GM12891 (cell line): ENCODE results near the gene ROBO2.

Source experiments
- DNase-seq: peaks from one replicate; pipeline ENCODE4 v3.0.0; 2011; ENCODE audit warnings: low spot score; ENCODE audit not compliant: insufficient read length
- FAIRE-seq: peaks from 2 replicates; lab custom pipeline; 2011; peaks lifted over from hg19 to GRCh38; lab: Jason Lieb, UNC
- PAX5 ChIP-seq: IDR thresholded peaks from 2 replicates; pipeline ENCODE4 v1.6.1; 2011; ENCODE audit warnings: low read length, moderate library complexity, mild to moderate bottlenecking; ENCODE audit not compliant: insufficient read depth, severe bottlenecking
- POLR2A ChIP-seq: IDR thresholded peaks from 2 replicates; pipeline ENCODE4 v1.6.1; 2011; ENCODE audit warnings: low read depth, low read length, control low read depth
- POLR2AphosphoS5 ChIP-seq: IDR thresholded peaks from 2 replicates; pipeline ENCODE4 v1.6.1; 2011; ENCODE audit warnings: low read depth, low read length, control low read depth
- POU2F2 ChIP-seq: IDR thresholded peaks from 2 replicates; pipeline ENCODE4 v1.6.1; 2011; ENCODE audit warnings: low read depth, mild to moderate bottlenecking, control low read depth, low read length, moderate library complexity
- SPI1 ChIP-seq: IDR thresholded peaks from 2 replicates; pipeline ENCODE4 v1.6.1; 2011; ENCODE audit warnings: low read depth, low read length, control low read depth
- TAF1 ChIP-seq: IDR thresholded peaks from 2 replicates; pipeline ENCODE4 v1.6.1; 2011; ENCODE audit warnings: low read depth, low read length, control low read depth

ROBO2 gene

DNA sequence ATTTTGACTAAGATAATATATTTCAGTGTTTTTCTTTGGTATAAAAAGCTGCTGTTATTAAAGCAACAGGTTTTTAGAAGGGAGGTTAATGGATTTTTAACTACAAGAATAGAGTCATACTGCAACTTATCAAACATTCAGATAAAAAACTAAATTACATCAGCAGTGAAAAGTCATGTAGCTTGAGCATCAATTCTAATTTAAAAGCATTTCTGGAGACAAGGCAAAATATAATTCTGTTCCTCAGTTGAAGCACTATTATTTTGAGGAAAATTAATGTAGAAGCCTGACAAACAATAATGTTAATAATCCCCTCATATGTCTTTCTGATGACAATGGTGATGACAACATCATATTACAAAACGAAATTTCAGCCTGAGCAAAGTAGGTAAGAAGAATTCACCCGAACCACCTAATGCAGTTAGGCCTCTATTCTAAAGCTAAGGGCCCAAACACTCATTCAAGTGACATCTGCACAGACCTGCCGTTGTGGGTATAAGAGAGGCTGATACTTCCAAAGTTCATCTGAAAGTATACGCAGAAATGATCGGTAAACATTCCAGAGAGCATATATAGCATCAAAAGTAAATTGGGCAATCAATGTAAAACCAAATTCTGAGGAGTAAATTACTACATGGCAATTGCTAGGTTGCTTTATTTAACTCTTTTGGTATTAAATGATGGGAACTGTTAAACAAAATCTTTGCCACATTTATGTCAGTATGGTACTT lies 12.8 kb upstream of the ROBO2 start:
- no peak for FAIRE-seq
- no peak for DNase-seq
- no peak for TF ChIP-seq POLR2AphosphoS5
- TF ChIP-seq TAF1, result no peak
- no peak for TF ChIP-seq POU2F2
- no peak for TF ChIP-seq PAX5
- no peak for TF ChIP-seq POLR2A
- no peak for TF ChIP-seq SPI1

DNA sequence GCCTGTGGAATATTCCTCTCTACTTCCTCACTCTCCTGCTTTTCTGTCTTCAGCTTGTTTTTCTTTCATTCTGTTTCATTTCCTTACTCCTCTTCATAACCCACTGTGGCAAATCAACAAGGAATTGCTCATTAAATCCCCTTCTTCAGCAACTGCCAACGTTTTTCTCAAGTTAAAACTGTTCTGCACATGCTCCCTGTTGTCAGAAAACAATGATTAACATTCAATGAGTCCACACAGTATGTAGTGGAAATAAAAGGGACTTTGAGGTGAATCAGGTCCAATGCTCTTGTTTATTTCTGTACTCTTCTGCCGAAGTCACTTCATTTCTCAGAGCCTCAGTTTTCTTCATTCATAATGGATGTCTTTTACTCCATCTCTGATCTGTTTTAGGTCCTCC lies 11.9 kb upstream of the ROBO2 start:
- TF ChIP-seq POLR2AphosphoS5 (no peak), SPI1 (no peak), POLR2A (no peak), TAF1 (no peak), PAX5 (no peak), POU2F2 (no peak)
- FAIRE-seq, result no peak
- no peak for DNase-seq

DNA sequence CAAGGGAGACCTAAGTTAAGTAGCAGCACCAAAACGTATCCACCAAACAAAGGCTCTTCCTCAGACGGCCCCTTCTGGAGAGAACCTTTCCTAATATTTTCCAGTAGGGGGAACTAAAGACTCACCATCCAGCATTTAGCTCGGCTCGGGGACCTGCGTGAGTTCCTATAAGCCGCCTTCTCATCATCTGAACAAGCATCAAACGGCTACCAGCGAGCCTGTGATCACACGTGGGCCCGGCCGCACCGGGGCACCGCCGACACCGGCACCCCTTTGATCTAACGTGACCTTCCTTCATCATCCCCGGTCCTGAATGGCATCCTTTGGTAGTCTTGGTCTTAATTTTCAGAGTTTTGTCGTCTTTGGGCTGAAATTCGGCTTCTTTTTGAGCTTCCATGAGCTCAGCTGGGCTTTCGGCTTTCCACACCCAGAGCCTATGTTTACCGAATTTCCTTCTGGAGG lies 1.4 kb upstream of the ROBO2 start:
- no peak for FAIRE-seq
- no peak for DNase-seq
- TF ChIP-seq SPI1 (no peak), POU2F2 (no peak), POLR2A (no peak), POLR2AphosphoS5 (no peak), TAF1 (no peak), PAX5 (no peak)

DNA sequence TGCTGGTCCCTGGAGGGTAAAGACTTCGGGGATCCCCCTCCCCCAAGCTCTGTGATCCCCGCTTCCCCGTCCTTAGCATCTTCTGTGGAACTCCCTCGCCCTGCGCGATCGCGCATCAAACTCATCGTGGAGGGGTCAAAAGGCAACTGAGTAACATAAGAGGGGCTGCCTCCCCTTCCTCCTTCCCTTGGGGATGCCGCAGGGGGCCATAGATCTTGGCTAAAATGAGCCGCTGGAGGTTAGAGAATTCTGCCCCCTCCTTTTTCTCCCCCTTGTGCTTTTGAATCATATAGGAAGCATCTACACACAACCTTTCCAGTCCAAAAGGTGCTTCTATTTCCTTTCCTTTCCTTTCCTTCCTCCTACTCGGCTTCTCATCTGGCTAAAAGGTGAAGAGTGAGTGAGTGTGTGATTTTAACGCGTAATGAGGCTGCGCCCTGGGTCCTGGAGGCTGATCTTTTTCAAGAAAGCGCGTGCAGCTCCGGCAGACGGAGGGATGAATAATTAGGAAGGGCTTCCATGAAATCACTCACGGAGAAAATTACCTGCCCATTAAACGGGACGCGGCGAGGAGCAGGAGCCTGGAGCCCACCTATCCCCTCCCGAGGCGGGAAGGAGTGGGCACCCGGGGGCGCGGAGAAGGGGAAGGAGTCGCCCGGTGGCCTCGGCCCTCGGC lies 831 bp upstream of the ROBO2 start:
- TF ChIP-seq TAF1, result no peak
- TF ChIP-seq POU2F2, result no peak
- no peak for TF ChIP-seq POLR2A
- no peak for TF ChIP-seq PAX5
- TF ChIP-seq POLR2AphosphoS5, result no peak
- no peak for TF ChIP-seq SPI1
- FAIRE-seq (no peak), DNase-seq (no peak)

DNA sequence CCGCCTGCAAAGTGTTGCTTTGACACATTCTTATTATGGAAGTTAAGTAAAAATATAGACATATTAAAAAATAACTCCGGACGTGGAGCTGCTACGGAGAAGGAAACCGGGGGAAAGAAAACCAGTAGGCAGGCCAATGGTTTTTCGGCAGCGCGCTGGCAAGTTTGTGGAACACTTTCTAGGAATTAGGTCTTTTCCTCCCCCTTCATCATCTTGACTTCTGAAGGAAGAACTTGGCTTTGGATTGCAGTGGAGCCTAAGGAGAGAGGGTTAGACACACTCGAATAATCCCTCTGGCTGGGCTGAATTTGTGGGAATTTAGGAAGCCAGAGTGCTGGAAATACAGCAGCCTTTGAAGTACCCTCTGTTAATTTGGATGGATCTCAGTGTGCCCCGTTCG lies 317 bp downstream of the ROBO2 start:
- DNase-seq (no peak), FAIRE-seq (no peak)
- no peak for TF ChIP-seq SPI1
- no peak for TF ChIP-seq POU2F2
- no peak for TF ChIP-seq PAX5
- TF ChIP-seq TAF1, result no peak
- no peak for TF ChIP-seq POLR2A
- no peak for TF ChIP-seq POLR2AphosphoS5

DNA sequence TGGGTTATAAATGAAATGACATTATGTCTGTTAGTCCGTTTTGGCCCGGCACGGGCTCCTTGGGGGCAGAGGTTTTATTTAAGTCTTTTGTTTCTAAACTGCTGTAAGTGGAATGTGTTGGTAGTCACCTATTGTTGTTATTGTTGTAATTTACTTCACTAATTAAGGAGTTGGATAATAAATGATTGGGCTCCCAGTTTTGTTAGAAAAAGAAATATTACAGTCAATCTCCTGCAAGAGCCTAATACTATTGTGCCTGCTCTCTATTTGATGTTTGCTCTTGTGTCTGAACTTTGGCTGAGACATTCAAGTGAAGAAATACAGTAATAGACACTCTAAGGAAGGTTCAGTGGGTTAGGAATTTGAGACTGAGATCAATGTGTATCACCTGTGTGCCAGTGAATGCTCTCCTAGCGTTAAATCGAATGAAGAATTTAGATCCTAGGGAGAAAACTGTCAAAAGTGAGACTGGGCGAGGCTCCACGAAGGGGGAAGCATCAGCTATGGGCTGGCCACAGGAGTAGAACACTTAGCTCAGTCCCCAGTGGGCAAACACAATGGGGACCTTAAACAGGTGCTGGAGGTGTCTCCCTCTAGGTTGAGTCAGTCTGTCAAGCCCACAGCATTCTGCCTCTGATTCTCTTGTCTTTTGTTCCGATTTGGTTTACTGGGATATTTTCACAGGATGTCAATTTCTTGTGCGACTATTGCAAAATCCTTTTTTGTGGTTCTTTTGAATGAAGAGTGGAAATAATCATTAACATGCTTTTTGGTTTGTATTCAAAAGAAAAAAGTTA lies 1.2 kb downstream of the ROBO2 start:
- TF ChIP-seq TAF1, result no peak
- TF ChIP-seq POU2F2, result no peak
- no peak for TF ChIP-seq POLR2A
- TF ChIP-seq PAX5, result no peak
- TF ChIP-seq SPI1, result no peak
- TF ChIP-seq POLR2AphosphoS5, result no peak
- FAIRE-seq, result no peak
- DNase-seq, result no peak

DNA sequence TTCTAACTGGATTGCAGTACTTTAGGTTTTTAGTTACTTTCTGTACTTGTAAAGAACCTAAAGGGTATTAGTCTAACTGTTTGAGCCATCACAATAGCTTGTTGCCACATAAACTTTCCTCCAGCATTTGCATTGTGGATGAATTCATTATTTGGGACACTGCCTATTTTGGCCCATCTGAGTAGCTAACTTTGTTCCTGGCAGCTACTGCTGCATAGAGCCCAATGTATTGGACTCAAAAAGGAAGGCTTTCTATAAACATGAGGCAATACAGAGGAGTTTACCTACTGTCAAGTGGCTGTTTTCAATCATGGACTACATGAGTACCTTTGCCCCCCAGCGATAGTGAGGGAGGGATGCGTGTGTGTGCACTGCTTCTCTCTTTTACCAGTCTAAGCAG lies 1.9 kb downstream of the ROBO2 start:
- TF ChIP-seq POLR2A (no peak), POU2F2 (no peak), PAX5 (no peak), SPI1 (no peak), TAF1 (no peak), POLR2AphosphoS5 (no peak)
- DNase-seq (no peak), FAIRE-seq (no peak)

DNA sequence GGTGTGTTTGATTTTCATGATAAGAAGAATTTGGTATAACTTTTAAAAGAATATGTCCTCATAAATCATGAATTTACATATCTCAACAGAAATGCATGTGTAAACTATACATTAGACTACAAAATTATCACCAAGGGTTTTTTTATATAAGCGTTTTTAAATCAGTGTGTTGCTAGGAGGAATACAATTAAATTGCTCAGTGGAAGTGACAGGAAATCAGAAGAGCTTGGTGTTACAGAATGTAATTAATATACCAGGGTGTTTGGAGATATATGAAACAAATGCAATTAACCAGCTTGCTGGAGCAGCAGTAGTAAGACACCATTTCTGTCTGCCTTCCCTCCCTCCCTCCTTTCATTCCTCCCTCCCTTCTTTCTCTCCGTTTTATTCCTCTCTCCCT lies 2.4 kb downstream of the ROBO2 start:
- TF ChIP-seq POLR2AphosphoS5, result no peak
- no peak for TF ChIP-seq TAF1
- TF ChIP-seq SPI1, result no peak
- TF ChIP-seq POU2F2, result no peak
- TF ChIP-seq PAX5, result no peak
- no peak for TF ChIP-seq POLR2A
- DNase-seq (no peak), FAIRE-seq (no peak)

DNA sequence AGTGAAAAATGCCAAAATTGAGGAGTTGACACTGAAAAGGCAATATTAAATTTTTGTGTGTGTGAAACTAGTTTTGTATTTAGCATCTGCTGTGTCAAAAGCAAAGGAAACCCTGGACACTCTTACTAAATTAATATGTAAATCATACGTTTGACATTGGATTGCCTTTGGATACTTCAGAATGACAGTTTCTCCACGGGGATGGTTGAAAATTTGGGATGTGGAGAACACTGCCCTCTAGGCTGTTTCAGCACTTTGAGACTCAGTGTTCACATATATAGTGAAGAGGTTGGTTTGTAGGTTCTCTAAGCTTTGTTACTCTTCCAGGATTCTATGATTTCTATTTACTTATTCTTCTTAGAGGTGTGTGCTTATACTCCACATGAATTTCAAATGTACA lies 3.0 kb downstream of the ROBO2 start:
- TF ChIP-seq POU2F2 (no peak), TAF1 (no peak), PAX5 (no peak), POLR2AphosphoS5 (no peak), POLR2A (no peak), SPI1 (no peak)
- DNase-seq (no peak), FAIRE-seq (no peak)
